Nephron progenitor cell (in vitro differentiated cells): ENCODE results near the gene BSG.

Experiments
- DNase-seq: peaks from one replicate; pipeline ENCODE4 v3.0.0; 2021
- H3K27ac Mint-ChIP-seq: 2 replicates; pipeline ENCODE4 v1.8.0; 2021; ENCODE audit warnings: mild to moderate bottlenecking, moderate library complexity, mixed read lengths
- H3K27me3 Mint-ChIP-seq: 2 replicates; pipeline ENCODE4 v1.8.0; 2021; ENCODE audit warnings: mild to moderate bottlenecking, low read depth, mixed read lengths; ENCODE audit not compliant: poor library complexity
- H3K36me3 Mint-ChIP-seq: 2 replicates; pipeline ENCODE4 v1.8.0; 2021; ENCODE audit warnings: low read depth, mixed read lengths
- H3K4me1 Mint-ChIP-seq: 2 replicates; pipeline ENCODE4 v1.8.0; 2021; ENCODE audit warnings: mixed read lengths
- H3K4me3 Mint-ChIP-seq: 2 replicates; pipeline ENCODE4 v1.8.0; 2021; ENCODE audit warnings: mild to moderate bottlenecking, moderate library complexity, mixed read lengths
- H3K9me3 Mint-ChIP-seq: 2 replicates; pipeline ENCODE4 v1.8.0; 2021; ENCODE audit warnings: mild to moderate bottlenecking, moderate library complexity, mixed read lengths
- TF ChIP-seq, protein P1 (sequence below): fragments of 200-600 bp; sonication (generic); IDR thresholded peaks from 2 replicates; pipeline ENCODE4 v1.5.0; 2021; ENCODE audit warnings: antibody characterized with exemption

BSG gene

DNA sequence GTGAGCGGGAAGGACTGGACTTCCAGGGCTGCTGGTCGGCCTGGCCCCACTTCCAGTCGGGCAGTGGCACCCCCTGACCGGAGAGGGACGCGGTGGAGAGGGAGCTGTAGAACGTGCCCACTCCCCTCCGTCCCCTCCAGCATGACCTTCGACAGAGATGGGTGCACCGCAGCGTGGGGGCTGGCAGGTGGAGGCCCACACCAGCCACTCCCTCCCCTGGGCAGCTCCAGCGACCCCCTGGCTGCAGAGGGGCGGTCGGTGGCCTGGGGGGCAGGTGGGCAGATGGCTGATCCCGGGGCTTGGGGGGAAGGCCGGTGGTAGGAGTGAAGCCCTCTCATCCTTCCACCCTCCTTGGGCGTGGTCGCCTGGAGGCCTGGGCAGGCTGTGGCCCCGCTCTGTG is 19.7 kb downstream of the BSG start:
- H3K9me3 Mint-ChIP-seq: no peaks in the 10 kb centered on the region
- no peak for DNase-seq
- H3K4me3 Mint-ChIP-seq: no peak overlapping the region
- TF ChIP-seq, protein P1, sequence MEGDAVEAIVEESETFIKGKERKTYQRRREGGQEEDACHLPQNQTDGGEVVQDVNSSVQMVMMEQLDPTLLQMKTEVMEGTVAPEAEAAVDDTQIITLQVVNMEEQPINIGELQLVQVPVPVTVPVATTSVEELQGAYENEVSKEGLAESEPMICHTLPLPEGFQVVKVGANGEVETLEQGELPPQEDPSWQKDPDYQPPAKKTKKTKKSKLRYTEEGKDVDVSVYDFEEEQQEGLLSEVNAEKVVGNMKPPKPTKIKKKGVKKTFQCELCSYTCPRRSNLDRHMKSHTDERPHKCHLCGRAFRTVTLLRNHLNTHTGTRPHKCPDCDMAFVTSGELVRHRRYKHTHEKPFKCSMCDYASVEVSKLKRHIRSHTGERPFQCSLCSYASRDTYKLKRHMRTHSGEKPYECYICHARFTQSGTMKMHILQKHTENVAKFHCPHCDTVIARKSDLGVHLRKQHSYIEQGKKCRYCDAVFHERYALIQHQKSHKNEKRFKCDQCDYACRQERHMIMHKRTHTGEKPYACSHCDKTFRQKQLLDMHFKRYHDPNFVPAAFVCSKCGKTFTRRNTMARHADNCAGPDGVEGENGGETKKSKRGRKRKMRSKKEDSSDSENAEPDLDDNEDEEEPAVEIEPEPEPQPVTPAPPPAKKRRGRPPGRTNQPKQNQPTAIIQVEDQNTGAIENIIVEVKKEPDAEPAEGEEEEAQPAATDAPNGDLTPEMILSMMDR: no peak
- H3K4me1 Mint-ChIP-seq: no peaks in the 10 kb centered on the region
- H3K36me3 Mint-ChIP-seq: no peaks in the 10 kb centered on the region
- H3K27ac Mint-ChIP-seq: no peak overlapping the region
- H3K27me3 Mint-ChIP-seq: peaks cover 73% of the 10 kb centered on the region

DNA sequence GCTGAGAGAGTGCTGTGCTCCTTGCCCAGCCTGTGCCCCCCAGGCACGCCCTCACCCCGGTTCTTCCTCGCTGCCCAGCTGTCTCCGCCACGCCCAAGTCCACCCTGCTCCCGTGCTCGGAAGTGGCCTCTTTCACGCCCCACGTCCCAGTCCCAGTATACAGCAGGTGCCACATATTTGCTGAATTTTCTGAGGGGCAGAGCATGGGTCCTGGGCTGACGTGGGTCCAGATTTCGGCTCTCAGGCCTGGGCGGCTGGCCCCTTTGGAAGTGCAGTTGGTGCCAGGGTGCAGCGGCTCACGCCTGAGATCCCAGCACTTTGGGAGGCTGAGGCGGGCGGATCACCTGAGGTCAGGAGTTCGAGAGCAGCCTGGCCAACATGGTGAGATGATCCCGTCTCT is 20.7 kb downstream of the BSG start:
- peaks cover 65% of the 10 kb centered on the region for H3K27me3 Mint-ChIP-seq
- no peaks in the 10 kb centered on the region for H3K36me3 Mint-ChIP-seq
- no peak overlapping the region for H3K4me3 Mint-ChIP-seq
- no peaks in the 10 kb centered on the region for H3K4me1 Mint-ChIP-seq
- H3K9me3 Mint-ChIP-seq: no peaks in the 10 kb centered on the region
- no peak overlapping the region for H3K27ac Mint-ChIP-seq
- DNase-seq: no peak
- TF ChIP-seq, protein P1: no peak

DNA sequence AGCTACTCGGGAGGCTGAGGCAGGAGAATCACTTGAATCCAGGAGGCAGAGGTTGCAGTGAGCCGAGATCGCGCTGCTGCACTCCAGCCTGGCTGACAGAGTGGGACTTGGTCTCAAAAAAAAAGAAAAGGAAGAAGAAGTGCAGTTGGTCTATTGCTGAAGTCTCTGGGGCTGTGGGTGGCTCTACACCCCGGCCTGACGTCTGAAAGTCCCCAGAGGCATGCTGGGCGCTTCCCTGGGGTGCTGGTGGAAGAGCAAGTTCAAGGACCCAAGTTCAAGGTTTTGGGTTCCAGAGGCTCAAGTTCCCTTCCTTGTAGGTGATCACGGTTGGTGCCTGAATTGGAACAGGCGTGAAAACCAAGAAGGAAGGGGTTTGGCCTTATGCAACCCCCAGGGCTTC is 21.1 kb downstream of the BSG start:
- Mint-ChIP-seq H3K4me3 (no peak overlapping the region), H3K4me1 (no peaks in the 10 kb centered on the region), H3K27me3 (peaks cover 61% of the 10 kb centered on the region)

DNA sequence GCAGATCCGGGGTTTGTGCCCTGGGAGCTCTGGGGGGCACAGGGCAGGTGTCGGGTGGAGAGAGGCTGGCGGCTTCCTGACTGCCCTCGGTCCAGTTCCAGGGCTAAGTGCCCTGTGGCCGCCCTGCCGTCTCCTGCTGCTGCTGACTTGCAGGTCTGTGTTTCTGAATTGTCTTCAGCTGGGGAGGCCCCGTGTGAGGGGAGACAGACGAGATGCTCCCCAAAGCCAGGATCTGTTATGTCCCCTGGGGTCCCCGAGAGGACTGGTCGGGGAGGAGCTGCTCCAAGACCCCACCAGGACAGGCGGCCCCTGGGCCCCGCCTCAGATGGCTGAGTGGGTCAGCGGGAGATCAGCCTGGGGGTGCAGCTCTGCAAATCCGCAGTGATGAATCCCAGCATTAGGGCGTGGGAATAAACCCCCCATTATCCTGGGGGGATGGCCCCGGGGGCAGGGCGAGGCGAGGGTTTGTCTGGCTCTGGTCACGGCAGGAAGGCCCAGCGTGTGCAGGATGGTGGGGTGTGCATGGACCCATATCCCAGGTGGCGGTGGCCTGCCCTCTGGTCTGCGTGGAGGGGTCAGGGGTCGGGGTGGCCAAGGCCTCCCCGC is 22.0 kb downstream of the BSG start:
- DNase-seq: no peak
- Mint-ChIP-seq H3K4me1 (no peaks in the 10 kb centered on the region), H3K9me3 (no peaks in the 10 kb centered on the region), H3K27ac (no peak overlapping the region), H3K36me3 (no peaks in the 10 kb centered on the region), H3K4me3 (no peak overlapping the region), H3K27me3 (peaks cover 52% of the 10 kb centered on the region)
- TF ChIP-seq, protein P1: no peak

More for the DNA sequence above, 21.1 kb downstream of the BSG start:
- no peaks in the 10 kb centered on the region for H3K36me3 Mint-ChIP-seq
- TF ChIP-seq, protein P1: no peak
- no peaks in the 10 kb centered on the region for H3K9me3 Mint-ChIP-seq
- DNase-seq: no peak
- H3K27ac Mint-ChIP-seq: no peak overlapping the region

DNA sequence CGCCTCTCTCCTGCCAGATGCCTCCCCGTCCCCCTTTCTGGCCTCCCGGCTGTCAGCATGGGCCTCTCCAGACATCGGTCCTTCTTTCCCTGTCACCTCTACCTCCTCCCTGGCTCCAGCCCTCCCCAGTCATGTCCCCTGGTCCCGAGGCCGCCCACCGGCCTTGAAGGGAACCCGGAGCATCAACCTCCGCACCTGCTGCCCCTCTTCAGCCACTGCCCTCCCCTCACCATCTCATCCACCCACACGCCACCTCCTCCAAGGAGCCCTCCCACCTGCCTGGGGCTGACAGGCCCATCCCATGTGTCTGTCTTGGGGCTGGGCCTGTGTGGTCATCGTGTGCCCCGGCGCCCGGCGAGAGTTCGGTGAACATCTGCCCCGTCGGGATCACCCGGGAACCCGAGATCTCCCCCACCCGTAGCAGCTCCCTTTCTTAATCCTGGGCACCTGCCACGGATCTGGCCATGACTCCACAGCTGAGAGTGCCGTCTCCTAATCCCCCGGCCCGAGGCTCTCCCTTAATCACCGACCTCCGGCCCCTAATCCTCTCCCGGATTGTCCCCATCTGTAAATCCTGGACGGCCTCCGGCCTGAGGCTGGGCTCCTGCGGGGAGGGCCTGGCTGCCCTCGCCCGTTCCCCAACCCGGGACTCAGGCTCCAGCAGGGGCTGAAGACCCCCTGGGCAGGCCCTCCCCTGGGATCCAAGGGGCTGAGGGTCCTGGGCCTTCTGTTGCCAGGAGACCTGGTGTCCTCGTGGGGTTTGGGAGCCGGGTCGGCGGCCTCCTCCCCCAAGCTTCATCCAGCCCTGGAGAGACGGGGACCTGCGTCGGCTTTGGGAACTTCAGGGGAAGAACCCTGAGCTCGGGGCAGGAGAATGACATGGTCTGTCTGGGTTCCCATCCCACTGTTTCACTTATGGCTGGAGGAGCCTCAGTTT is 23.2 kb downstream of the BSG start:
- Mint-ChIP-seq H3K9me3 (peaks cover 5% of the 10 kb centered on the region), H3K36me3 (no peaks in the 10 kb centered on the region), H3K4me3 (no peak overlapping the region), H3K4me1 (no peaks in the 10 kb centered on the region), H3K27ac (no peak overlapping the region), H3K27me3 (peaks cover 58% of the 10 kb centered on the region)
- no peak for DNase-seq
- TF ChIP-seq, protein P1: no peak
